B cell (primary cell): ENCODE data around the gene GCDH. TPM values are rescaled to one million over a fixed set of nuclear protein-coding genes. Genes with fewer than 3 reads are reported as not detected.

Experiments used
- ATAC-seq: fragments of 200-7000 bp; cut with Tn5 transposase; one replicate; pipeline ENCODE4 v1.10.0; 2021; ENCODE audit warnings: low read depth, mild to moderate bottlenecking, moderate number of reproducible peaks, moderate library complexity
- CTCF ChIA-PET: fragments of 350-600 bp; sonication (Branson Sonifier 250); formaldehyde crosslinking; loops from one replicate; lab custom pipeline; 2021; ENCODE audit warnings: antibody characterized with exemption, inconsistent platforms; lab: Charles Lee
- POLR2A ChIA-PET: fragments of 350-600 bp; sonication (Branson Sonifier 250); formaldehyde crosslinking; loops from one replicate; lab custom pipeline; 2021; ENCODE audit warnings: antibody characterized with exemption; lab: Charles Lee
- DNase-seq: peaks from one replicate; pipeline ENCODE4 v3.0.0; 2013
- H2AFZ ChIP-seq: 2 replicates; pipeline ENCODE4 v1.6.1; 2012; ENCODE audit warnings: mild to moderate bottlenecking, low read depth, low read length; ENCODE audit not compliant: insufficient read depth, poor library complexity, severe bottlenecking
- H3K27ac ChIP-seq, 2 donors: 1 replicate in 1 of 2; 2 replicates in 1 of 2; pipeline ENCODE4 v1.5.1; 2012 to 2013; ENCODE audit warnings: low read length in 2 of 2, mild to moderate bottlenecking in 2 of 2, moderate library complexity in 1 of 2
- H3K27me3 ChIP-seq, 4 experiments: fragments of 200-600 bp in 1 of 4; sonication (generic) in 1 of 4; replicated peaks in 1 of 4; 1 replicate in 2 of 4; 2 replicates in 2 of 4; pipeline versions ENCODE4 v1.6.1 to v1.7.0; 2013 to 2016; ENCODE audit warnings: low read length in 3 of 4, mild to moderate bottlenecking in 2 of 4, mixed read lengths in 1 of 4, moderate library complexity in 1 of 4; ENCODE audit not compliant: insufficient read depth in 4 of 4, control insufficient read depth in 3 of 4; ENCODE audit errors: control extremely low read depth in 1 of 4
- H3K36me3 ChIP-seq, 2 experiments: replicated peaks in 1 of 2; 1 replicate in 1 of 2; 2 replicates in 1 of 2; pipeline versions ENCODE4 v1.6.1 to v1.7.1; 2013; ENCODE audit warnings: low read length in 1 of 2; ENCODE audit not compliant: insufficient read depth in 2 of 2, control insufficient read depth in 1 of 2; ENCODE audit errors: control extremely low read depth in 1 of 2, extremely low read depth in 1 of 2
- H3K4me1 ChIP-seq, 2 donors: fragments of 200-600 bp in 1 of 2; sonication (generic) in 1 of 2; 1 replicate in 1 of 2; 2 replicates in 1 of 2; pipeline versions ENCODE4 v1.5.1 to v1.6.1; 2013 to 2017; ENCODE audit warnings: low read length in 2 of 2; ENCODE audit not compliant: control insufficient read depth in 2 of 2, insufficient read depth in 2 of 2
- H3K4me2 ChIP-seq: replicated peaks from 2 replicates; pipeline ENCODE3; 2012; ENCODE audit warnings: mild to moderate bottlenecking, low read depth, low read length; ENCODE audit not compliant: poor library complexity, severe bottlenecking
- H3K4me3 ChIP-seq, 5 experiments: fragments of 200-600 bp in 1 of 5; sonication (generic) in 1 of 5; 1 replicate in 3 of 5; 2 replicates in 2 of 5; pipeline versions ENCODE4 v1.5.1 to v1.7.0; 2011 to 2016; ENCODE audit warnings: low read length in 4 of 5, mild to moderate bottlenecking in 4 of 5, low read depth in 2 of 5, control low read depth in 1 of 5, moderate library complexity in 1 of 5; ENCODE audit not compliant: insufficient read depth in 1 of 5; ENCODE audit errors: control extremely low read depth in 1 of 5, extremely low read depth in 1 of 5
- H3K79me2 ChIP-seq: fragments of 200-600 bp; sonication (generic); one replicate; pipeline ENCODE4 v1.6.0; 2016; ENCODE audit warnings: low read length; ENCODE audit not compliant: control insufficient read depth, insufficient read depth
- H3K9ac ChIP-seq: fragments of 200-600 bp; sonication (generic); 2 replicates; pipeline ENCODE4 v1.6.1; 2017; ENCODE audit warnings: mild to moderate bottlenecking, low read length, moderate library complexity
- H3K9me3 ChIP-seq, 3 donors: one replicate each; pipeline versions ENCODE4 v1.6.1 to v1.7.1; 2013; ENCODE audit warnings: low read length in 2 of 3; ENCODE audit not compliant: control insufficient read depth in 2 of 3, insufficient read depth in 1 of 3; ENCODE audit errors: control extremely low read depth in 1 of 3
- H4K20me1 ChIP-seq: 2 replicates; pipeline ENCODE4 v1.6.0; 2012; ENCODE audit warnings: mild to moderate bottlenecking, low read length; ENCODE audit not compliant: insufficient read depth, control insufficient read depth, poor library complexity, severe bottlenecking
- H3K27ac Mint-ChIP-seq: one replicate; pipeline ENCODE4 v1.8.0; 2021; ENCODE audit warnings: mixed read lengths
- H3K27me3 Mint-ChIP-seq: one replicate; pipeline ENCODE4 v1.8.0; 2021; ENCODE audit warnings: mixed read lengths
- H3K4me1 Mint-ChIP-seq: one replicate; pipeline ENCODE4 v1.8.0; 2021; ENCODE audit warnings: mixed read lengths
- H3K4me3 Mint-ChIP-seq: one replicate; pipeline ENCODE4 v1.8.0; 2021; ENCODE audit warnings: mixed read lengths
- H3K9me3 Mint-ChIP-seq: one replicate; pipeline ENCODE4 v1.8.0; 2022; ENCODE audit warnings: mixed read lengths; ENCODE audit not compliant: insufficient read depth
- EZH2 ChIP-seq: IDR thresholded peaks from 2 replicates; pipeline ENCODE4 v1.6.1; 2012; ENCODE audit warnings: borderline replicate concordance, low read depth, mild to moderate bottlenecking, moderate library complexity, low read length; ENCODE audit not compliant: insufficient read depth, poor library complexity, severe bottlenecking
- WGBS: methylation state at CpG from one replicate; pipeline ENCODE4 v1.1.5; 2013; ENCODE audit warnings: missing lambda C conversion rate; ENCODE audit not compliant: insufficient coverage; 5-methylcytosine and 5-hydroxymethylcytosine counted together
- intact Hi-C: fragments of 100-400 bp; cut with micrococcal nuclease; formaldehyde crosslinking; loops from one replicate; pipeline ENCODE4 v1.10.0; 2022
- polyA plus RNA-seq: library from polyadenylated mRNA; depleted of rRNA; stranded (reverse); fragments of >200 nt; gene quantifications from 2 replicates; pipeline ENCODE4 v1.2.3, GENCODE V29; 2012
- total RNA-seq, 2 donors: library from RNA; stranded (reverse); fragments of 120-200 nt in 1 of 2; gene quantifications; 1 replicate in 1 of 2; 2 replicates in 1 of 2; pipeline versions ENCODE4 v1.2.3 to v1.2.4, GENCODE V29; 2013 to 2022
- TF ChIP-seq, protein P1 (sequence below): fragments of 200-600 bp; IDR thresholded peaks from one replicate; pipeline ENCODE4 v1.8.0; 2022; ENCODE audit warnings: antibody characterized with exemption, mild to moderate bottlenecking

The GCDH gene
- total and polyA plus RNA-seq, 2 donors (not counting 1 experiment from before 2014, with no cell fraction given): 48.9 to 61.2 TPM

DNA sequence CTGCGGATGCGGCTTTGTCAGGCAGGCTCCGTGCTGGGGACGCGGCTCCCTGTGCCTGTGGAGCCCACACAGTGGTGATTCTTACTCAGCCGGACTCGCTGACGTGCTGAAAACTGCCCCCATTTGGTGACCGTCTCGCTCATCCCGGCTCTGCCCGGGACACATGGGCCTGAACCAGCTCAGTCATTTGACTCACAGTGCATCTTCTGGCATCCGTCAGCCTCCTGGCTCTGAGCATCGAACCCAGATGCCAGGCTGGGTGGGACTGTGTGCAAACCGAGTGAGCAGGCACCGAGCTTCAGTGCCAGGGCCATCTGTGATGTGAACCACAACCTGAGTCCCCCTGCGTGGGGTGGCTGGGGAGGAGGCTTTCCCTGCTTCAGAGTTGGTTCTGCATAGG is 5.5 kb downstream of the GCDH start:
- Histone ChIP-seq H3K4me3 (no peak overlapping the region), H2AFZ (no peak overlapping the region), H3K27ac (no peak overlapping the region), H3K9me3 (no peaks in the 10 kb centered on the region), H3K9ac (no peak overlapping the region), H4K20me1 (peaks cover 3% of the 10 kb centered on the region), H3K4me2 (no peak overlapping the region), H3K79me2 (peaks cover 9% of the 10 kb centered on the region), H3K4me1 (peaks cover 8% of the 10 kb centered on the region in 2 donors), H3K36me3 (peaks cover 0 to 40% of the 10 kb centered on the region in 2 experiments), H3K27me3 (no peaks in the 10 kb centered on the region)
- CTCF ChIA-PET: no interaction called here
- no peak overlapping the region for H3K4me3 Mint-ChIP-seq
- H3K4me1 Mint-ChIP-seq: peaks cover 10% of the 10 kb centered on the region
- no peak for TF ChIP-seq EZH2
- TF ChIP-seq, protein P1, sequence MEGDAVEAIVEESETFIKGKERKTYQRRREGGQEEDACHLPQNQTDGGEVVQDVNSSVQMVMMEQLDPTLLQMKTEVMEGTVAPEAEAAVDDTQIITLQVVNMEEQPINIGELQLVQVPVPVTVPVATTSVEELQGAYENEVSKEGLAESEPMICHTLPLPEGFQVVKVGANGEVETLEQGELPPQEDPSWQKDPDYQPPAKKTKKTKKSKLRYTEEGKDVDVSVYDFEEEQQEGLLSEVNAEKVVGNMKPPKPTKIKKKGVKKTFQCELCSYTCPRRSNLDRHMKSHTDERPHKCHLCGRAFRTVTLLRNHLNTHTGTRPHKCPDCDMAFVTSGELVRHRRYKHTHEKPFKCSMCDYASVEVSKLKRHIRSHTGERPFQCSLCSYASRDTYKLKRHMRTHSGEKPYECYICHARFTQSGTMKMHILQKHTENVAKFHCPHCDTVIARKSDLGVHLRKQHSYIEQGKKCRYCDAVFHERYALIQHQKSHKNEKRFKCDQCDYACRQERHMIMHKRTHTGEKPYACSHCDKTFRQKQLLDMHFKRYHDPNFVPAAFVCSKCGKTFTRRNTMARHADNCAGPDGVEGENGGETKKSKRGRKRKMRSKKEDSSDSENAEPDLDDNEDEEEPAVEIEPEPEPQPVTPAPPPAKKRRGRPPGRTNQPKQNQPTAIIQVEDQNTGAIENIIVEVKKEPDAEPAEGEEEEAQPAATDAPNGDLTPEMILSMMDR: no peak
- POLR2A ChIA-PET: no interaction called here
- intact Hi-C loops: no loop called here
- no peaks in the 10 kb centered on the region for H3K9me3 Mint-ChIP-seq
- H3K27ac Mint-ChIP-seq: no peak overlapping the region
- WGBS: 100% methylated on average over 17 of the region's 17 CpGs
- no peaks in the 10 kb centered on the region for H3K27me3 Mint-ChIP-seq
- DNase-seq (no peak), ATAC-seq (no peak)

DNA sequence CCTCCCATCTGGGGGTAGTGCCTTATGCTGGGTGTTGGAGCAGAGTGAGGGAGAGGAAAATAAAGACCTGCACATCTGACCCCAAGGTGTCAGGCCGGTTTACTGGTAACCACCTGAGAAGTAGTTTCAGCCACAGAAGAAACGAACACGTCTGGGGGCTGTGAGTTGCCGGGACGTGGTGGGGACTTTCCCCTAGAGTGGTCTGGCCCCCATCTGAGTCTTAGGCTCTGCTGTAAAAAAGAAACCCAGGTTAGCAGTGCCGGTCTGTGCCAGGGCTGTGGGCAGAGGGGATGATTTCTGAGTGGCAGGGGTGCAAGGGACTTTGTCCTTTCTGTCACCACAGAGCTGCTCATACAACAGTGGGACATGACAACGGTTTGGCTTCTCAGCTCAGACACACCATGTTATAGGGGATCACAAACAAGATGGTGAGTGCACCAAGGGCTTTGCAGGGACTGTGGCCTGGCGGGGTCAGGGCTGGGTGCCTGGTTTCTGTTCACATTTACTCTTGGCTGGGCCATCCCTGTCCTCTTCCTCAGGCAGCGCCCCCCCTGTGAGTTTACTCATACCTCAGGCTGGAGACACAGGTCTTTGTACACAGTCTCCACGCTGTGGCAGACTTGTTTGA is 9.0 kb downstream of the GCDH start:
- ChIA-PET CTCF (interaction anchor here (0.9 to 1.1 kb wide), 2 partner anchors 10 to 14 kb away, joined by 4 read pairs; partner anchors contain the start of gene GCDH), POLR2A (no interaction called here)
- H3K27ac Mint-ChIP-seq: no peak overlapping the region
- no peak for ATAC-seq
- Histone ChIP-seq H4K20me1 (no peaks in the 10 kb centered on the region), H3K27me3 (no peaks in the 10 kb centered on the region), H2AFZ (no peak overlapping the region), H3K36me3 (peaks cover 0 to 27% of the 10 kb centered on the region in 2 experiments), H3K9ac (no peak overlapping the region), H3K79me2 (no peaks in the 10 kb centered on the region), H3K4me3 (no peak overlapping the region), H3K4me2 (no peak overlapping the region), H3K27ac (no peak overlapping the region), H3K4me1 (no peaks in the 10 kb centered on the region), H3K9me3 (no peaks in the 10 kb centered on the region)
- TF ChIP-seq, protein P1: no peak
- TF ChIP-seq EZH2: no peak
- H3K27me3 Mint-ChIP-seq: no peaks in the 10 kb centered on the region
- no peak for DNase-seq
- no peaks in the 10 kb centered on the region for H3K4me1 Mint-ChIP-seq
- H3K9me3 Mint-ChIP-seq: no peaks in the 10 kb centered on the region
- no peak overlapping the region for H3K4me3 Mint-ChIP-seq
- intact Hi-C loops: no loop called here
- 71% methylated on average over 10 of the region's 10 CpGs for WGBS
